GM19463 (cell line): Measurements from ENCODE around the gene CFAP119.
A peak's percentile ranks its signal among the peaks of the same experiment; 100 is the strongest.

ENCODE experiments used
- ATAC-seq: cut with Tn5 transposase; IDR thresholded peaks from one replicate; pipeline ENCODE4 v1.9.1; 2021; ENCODE audit warnings: mild to moderate bottlenecking, moderate library complexity; ENCODE audit not compliant: unreplicated experiment

Gene CFAP119

DNA sequence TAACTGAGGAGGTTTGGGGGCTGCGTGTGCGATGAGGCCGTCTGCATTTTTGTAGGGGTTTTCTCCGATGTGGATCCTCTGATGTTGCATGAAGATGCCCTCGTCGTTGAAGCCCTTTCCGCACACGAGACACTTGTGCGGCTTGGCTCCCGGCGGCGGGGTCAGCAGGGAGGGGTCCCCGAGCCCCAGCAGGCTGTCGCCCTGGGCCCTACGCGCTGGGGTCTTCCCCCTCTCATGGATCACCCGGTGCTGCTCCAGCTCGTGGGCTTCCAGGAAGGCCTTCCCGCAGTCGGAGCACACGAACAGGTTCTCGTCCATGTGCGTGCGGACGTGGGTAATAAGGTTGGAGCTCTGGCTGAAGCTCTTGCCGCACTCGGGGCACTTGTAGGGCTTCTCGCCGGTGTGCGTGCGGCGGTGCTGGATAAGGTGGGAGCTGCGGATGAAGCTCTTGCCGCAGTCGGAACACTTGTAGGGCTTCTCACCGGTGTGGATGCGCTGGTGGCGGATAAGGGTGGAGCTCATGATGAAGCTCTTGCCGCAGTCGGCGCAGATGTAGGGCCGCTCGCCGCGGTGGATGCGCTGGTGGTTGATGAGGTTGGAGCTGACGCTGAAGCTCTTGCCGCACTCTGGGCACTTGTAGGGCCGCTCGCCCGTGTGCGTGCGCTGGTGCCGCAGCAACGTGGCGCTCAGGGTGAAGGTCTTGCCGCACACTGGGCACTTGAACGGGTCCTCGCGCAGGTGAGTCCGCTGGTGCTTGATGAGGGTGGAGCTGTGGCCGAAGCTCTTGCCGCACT, 20.8 kb upstream of the CFAP119 start:
- ATAC-seq, result no peak

DNA sequence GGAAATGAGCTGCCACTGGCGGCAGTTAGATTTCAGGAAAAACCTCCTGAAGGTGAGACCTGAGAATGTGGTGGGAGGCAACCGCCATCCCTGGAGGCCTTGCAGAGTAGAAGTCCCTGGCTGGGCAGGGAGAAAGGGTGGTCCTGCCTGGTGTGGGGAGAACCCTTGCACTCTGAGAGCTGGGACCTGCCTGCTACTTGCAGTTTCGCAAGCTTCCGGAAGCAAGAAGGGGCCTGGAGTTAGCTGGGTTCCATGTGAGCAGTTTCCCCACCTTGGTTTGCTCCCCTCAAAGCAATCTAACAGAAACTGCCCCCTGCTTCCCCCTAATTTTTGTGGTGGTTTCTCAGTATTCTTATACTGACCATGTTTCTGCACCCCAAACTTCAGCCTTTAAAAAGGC, 18.7 kb upstream of the CFAP119 start:
- no peak for ATAC-seq

DNA sequence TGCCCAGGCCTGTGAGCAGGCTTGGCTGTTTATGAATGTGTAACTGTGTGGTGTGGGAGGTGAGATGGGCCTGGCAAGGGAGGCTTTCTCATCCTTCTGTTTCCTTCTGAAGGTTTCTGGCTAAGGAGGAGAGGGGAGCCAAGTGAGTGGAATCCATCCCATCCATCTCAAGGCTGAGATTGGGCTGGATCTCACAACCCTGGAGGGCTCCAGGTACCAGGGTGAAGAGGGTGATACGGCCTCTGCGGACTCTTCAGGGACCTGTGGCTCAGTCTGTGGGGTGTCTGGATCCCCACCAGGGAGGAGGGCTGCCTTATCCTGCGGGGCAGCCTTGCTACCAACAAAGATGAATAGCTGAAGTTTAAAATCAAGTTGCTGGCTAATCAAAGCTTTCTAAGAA, 18.2 kb upstream of the CFAP119 start:
- no peak for ATAC-seq

DNA sequence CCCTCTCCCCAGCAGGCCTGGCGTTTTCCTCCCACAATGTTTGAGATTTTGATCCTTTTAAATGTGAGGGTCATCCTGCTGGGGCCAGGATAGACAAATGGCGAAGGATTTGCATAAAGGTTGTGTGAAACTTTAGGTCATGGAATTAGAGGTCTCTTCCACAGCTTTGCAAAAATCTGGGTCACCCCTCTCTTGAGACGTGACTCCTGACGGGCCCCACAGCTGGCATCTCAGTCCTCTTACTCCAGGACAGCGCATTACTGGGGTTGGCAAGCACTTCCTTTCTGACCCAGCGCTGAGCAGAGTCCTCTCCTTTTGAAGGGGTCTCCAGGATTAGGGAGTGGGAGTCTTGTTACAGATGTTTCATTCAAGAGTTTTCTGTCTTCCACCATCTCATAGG, 17.7 kb upstream of the CFAP119 start:
- no peak for ATAC-seq

DNA sequence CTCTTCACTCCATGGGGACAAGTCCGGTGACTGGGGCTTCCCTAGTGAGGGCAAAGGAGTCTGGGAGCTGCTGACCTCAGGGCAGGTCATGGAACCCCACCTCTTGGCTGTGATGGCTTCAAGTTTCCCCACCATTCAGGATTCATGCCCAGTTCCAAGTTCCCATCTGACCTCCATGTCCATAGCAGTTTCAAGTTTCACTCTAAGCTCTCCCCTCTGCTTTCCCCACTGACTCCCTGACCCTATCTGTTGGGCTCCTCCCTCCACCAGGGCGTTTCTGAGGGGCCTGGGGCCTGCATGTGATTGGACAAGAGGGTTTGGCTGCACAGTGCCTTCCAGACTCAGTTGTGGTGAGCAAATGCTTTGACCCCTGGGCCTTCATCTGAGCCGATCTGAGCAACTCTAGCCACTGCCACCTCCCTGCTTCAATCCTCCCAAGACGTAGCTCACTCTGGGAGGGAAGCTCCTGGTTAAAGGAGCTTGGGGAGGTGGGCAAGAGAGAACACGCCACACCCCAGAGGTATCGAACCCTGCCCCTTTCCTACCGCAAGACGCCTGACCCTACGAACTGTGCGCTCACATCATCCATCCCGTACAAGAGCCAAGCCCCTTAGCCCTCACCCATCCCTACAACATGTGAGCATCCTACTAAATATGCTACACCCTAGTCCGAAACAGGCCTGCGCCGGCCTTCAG, 16.8 kb upstream of the CFAP119 start:
- ATAC-seq, result no peak

DNA sequence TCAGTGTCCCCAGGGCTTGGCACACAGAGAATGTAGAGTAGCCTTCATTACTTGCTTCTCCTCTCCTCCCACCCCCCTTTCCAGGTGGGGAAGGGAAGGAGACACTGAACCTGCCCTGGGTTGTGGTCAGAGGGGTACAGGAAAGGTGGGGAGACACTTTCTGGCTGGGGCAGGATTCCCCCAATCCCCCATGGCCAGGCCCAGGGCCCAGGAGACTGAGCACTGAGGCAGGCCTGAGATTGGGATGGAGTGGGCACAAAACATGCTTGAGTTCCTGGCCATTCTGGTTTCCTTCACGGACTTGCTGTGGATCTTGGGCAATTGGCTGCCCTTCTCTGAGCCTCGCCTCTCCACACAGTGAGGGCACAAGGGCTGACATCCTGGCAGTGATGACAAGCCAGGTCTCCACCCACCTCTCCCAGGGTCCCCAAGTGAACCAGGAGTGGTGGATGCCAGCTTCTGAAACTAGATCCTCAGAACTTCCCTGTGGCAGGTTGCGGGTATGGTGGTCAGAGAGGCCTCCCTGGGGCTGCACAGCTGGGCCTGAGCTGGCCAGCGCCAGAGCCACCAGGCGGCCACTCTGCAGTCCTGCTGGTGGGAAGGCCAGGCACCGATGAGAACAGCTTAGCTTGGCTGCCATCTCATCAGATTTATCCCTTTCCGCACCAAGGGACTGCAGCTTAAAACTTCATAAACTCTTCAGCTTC, 15.9 kb upstream of the CFAP119 start:
- ATAC-seq, result no peak

DNA sequence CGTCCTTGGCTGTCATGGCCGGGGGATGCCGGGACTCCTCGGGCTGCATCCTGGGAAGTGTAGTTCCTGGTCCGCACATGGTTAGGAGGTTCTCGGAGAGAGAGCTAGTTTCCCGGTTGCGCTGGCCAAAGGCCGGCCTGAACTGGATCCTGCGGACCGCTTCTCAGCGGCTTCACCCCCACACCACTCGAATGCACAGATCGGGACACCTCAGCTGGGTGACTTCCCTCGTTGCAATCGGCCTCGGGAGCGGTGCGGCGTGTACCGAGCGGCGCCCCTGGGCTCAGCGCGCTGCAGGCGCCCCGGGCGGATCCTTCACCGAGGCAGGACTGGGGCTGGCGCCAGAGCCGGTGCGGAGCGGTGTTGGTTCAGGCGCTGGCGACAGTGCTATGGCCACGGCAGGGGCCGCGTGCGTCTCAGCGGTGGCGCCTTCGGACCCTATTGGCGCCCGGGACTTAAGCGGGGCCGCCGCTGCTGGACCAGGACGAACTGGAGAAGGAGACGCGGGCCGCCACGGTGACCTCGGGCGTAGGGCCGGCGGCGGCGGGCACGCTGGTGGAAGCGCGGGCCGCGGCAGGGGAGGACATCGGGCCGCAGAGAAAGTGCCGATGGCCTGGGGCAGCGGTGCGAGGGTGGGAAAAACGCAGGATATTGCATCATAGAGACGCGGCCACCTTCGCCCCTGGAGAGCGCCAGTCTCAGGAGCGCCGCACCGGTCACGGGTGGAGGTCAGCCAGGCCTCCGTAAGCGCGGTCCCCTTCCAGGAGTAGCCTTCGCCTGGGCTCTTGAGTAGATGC, 13.7 kb upstream of the CFAP119 start:
- peak; percentile 72 for ATAC-seq

DNA sequence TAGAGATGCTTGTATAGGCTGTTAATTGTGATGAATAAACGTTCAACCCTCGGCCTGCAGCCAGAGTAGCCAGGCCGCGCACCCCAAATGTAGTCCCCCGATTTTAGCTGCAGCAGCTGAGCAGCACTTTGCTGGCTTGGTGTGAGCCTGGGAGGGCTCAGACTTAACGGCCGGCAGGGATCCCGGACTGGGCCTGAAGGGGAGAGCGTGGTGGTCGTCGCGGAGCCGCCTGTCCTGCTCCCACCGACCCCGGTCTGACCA, 13.2 kb upstream of the CFAP119 start:
- ATAC-seq, result no peak

DNA sequence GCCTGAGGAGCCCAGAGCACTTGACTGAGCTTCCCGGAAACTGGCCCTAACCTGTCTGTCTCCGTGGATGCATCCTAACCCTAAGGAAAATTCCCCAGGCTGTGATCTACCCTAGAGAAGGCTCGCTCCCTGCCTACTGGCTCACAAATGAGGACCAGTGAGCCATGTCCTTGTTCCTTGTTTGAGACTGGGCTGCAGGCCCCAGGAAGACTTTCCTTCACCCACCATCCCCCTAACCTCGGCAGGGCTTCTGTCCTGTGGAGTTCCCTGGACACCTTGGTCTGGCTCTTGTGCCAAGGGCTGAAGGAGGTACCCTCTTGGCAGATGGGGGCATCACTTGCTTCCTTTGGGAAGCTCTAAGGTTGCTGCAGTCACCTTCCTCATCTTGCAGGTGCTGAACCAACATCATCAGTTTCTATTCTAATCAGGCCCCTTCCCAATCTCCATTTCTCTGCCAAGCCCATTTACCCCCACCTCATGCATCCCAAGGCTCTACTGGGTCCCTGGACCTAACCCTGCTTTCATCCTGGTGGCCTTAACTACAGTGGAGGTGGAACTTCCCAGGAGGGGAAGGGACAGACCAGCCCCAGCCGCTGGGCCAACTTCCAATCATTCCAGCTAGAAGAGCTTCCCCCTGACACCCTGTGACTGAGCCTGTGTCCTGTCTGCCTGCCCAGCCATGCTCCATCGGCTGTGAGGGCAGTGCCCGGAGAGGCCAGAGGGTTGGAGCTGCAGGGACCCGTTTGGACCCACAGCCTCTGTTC, 12.7 kb upstream of the CFAP119 start:
- ATAC-seq, result no peak

DNA sequence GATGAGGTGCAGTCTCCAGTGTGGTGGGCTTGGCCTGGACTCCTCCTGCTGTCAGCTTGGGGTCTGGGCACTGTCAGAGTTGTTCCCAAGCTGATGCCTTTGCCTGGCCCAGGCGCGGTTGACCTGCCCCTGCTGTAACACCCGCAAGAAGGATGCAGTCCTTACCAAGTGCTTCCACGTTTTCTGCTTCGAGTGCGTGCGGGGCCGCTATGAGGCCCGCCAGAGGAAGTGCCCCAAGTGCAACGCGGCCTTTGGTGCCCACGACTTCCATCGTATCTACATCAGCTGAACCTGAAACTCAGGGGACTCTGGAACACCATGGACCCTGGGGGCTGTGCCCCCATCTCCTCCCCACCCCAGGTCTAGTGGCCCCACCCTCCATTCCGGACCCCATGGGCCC, 12.0 kb upstream of the CFAP119 start:
- no peak for ATAC-seq

DNA sequence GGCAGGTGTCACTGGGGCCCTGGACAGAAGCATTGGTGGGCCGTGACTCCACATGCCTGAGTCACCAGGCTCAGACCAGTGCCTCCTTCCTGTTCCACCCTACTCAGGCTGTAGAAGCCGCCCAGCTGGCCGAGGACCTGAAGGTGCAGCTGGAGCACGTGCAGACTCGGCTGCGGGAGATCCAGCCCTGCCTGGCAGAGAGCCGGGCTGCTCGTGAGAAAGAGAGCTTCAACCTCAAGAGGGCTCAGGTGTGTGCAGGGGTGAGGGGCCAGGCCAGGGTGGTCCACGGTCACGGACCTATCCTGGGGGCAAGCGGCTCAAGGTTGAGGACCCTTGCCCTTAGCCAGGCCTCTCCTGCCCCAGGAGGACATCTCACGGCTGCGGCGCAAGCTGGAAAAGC, 9.9 kb upstream of the CFAP119 start:
- ATAC-seq, result no peak

DNA sequence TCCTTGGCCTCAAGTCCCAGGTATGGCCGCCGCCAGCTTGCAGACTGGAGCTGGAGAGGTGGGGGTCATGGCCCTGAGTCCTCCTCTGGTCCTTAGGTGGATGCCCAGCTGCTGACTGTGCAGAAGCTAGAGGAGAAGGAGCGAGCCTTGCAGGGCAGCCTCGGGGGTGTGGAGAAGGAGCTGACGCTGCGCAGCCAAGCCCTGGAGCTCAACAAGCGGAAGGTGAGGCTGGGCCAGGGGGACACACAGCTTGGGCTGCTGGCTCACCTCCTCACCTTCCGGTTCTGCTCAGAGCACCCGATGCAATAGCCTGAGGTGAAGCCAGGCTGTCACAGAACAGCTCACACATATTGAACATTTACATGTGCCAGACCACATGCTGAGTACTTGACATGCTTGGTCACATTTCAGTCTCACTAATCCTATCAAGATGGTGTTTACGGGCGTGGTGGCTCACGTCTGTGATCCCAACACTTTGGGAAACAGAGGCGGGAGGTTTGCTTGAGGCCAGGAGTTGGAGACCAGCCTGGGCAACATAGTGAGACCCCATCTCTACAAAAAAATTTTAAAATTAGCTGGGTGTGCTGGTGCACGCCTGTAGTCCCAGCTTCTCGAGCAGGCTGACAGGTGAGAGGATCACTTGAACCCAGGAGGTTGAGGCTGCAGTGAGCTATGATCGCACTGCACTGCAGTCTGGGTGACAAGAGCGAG, 7.7 kb upstream of the CFAP119 start:
- ATAC-seq, result no peak

DNA sequence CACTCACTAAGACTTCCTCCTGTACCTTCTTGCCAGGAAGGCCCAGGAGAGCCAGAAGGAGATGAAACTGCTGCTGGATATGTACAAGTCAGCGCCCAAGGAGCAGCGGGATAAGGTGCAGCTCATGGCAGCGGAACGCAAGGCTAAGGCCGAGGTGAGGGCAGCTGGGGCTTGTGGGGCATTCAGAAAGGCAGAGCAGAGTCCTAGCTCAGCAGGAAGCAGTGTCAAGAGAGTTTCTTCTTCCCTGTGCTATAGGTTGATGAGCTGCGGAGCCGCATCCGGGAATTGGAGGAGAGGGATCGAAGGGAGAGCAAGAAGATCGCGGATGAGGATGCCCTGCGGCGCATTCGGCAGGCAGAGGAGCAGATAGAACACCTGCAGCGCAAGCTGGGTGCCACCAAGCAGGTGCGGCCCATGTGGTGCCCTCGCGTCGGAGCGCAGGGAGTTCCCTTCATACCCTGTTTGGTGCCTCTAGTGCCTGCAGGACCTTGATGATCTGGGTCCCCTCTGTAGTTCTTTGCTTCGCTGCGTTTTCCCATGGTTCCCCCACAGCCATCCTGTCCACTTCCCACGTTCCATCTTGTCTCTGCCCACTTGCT, 6.8 kb upstream of the CFAP119 start:
- no peak for ATAC-seq

DNA sequence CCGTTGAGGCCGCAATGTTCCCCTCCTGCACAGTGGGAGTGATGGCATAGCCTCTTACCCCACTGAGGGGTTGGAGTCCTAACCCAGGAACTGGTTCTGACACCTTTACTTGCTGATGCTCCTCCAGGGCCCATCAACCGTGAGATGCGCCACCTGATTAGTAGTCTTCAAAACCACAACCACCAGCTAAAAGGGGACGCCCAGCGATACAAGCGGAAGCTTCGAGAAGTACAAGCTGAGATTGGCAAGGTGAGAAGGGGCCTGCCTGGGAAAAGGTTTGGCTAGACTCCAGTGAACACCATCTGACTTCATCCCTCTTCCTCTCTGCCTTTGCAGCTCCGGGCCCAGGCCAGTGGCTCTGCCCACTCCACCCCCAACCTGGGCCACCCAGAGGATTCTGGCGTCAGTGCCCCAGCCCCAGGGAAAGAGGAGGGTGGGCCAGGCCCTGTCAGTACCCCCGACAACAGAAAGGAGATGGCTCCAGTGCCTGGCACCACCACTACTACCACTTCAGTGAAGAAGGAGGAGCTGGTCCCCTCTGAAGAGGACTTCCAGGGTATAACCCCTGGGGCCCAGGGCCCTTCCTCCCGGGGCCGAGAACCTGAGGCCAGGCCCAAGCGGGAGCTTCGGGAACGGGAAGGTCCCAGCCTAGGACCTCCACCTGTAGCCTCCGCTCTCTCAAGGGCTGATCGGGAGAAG, 6.1 kb upstream of the CFAP119 start:
- no peak for ATAC-seq

DNA sequence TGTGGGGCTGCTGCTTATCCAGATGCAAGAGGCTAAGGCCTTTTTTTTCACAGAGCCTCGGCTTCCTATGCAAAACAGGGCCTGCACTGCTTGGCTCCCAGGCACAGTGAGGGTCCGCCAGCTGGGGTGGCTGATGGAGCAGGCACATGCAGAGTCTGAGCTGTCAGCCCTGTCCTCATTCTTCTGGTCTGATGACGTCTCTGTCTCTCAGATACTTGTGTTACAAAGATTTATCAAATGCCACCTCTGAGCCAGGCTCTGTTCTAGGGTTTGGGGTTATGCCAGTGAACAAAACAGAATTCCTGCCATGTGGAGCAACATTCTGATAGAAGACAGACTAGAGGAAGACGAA, 5.0 kb upstream of the CFAP119 start:
- no peak for ATAC-seq

DNA sequence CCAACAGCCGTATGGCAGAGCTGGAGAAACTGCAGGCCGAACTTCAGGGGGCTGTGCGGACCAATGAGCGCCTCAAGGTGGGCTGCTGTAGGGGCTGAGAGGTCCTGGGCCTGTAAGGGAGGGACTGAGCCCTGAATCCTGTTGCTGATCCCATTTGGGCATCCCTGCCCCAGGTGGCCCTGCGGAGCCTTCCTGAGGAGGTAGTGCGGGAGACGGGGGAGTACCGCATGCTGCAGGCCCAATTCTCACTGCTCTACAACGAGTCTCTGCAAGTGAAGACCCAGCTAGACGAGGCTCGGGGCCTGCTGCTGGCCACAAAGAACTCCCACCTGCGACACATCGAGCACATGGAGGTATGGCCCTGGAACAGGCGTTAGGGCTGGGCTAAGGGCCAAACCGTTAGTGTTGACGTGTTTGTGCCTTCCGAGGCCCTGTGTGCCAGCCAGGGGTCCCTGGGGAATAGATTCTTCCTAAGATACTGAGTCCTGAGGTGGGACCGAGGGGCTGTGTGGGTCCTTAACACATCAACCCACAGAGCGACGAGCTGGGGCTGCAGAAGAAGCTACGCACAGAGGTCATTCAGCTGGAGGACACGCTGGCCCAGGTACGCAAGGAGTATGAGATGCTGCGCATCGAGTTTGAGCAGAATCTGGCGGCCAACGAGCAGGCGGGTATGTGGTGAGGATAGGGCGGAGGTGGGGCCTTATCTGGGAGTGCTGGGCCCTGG, 4.5 kb upstream of the CFAP119 start:
- ATAC-seq, result no peak

DNA sequence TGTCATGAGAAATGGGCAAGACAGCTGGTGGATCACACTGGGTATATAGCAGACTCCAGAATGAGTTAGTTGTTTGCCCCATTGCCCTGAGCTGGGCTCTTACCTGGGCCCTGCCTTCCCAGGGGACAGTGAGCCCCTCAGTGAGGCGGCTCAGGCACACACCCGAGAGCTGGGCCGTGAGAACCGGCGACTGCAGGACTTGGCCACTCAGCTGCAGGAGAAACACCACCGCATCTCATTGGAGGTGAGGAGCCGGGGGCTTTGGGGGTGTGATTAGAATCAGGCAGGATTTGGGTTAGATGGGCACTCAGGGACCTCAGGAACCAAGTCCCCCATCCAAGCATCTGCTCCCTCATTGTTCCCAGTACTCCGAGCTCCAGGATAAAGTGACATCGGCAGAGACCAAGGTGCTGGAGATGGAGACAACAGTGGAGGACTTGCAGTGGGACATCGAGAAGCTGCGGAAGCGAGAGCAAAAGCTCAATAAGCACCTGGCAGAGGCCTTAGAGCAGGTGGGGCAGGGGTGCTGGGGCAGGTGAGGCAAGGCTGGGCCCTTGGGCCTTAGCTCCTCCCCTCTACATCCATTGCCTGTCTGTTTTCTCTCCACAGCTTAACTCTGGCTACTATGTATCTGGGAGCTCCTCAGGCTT, 3.1 kb upstream of the CFAP119 start:
- no peak for ATAC-seq

DNA sequence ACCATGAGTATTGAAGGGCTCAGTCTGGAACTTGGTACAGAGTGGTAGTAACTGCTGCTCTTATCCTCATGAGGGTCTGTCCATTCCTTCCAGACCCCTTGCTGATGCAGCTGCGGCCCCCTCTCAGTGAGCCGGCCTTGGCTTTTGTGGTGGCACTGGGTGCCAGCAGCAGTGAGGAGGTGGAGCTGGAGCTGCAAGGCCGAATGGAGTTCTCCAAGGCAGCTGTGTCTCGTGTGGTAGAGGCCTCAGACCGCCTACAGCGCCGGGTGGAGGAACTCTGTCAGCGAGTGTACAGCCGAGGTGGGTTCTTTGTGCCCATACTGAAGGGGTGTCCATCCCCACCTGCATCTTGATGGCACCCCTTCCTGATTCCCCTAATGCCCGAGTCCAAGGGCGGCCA, 2.2 kb upstream of the CFAP119 start:
- no peak for ATAC-seq
